Superior temporal gyrus (tissue), 1 donor: ENCODE measurements around the gene RABL2A.
"Not testable (repeated sequence)": the region's sequence is repeated elsewhere in the genome, so short reads cannot be mapped to it uniquely, and the experiment has no call there.

ENCODE experiments used
- DNase-seq: peaks from one replicate; pipeline ENCODE4 v3.0.0-alpha.2; 2016; ENCODE audit errors: extremely low spot score

Gene RABL2A

DNA sequence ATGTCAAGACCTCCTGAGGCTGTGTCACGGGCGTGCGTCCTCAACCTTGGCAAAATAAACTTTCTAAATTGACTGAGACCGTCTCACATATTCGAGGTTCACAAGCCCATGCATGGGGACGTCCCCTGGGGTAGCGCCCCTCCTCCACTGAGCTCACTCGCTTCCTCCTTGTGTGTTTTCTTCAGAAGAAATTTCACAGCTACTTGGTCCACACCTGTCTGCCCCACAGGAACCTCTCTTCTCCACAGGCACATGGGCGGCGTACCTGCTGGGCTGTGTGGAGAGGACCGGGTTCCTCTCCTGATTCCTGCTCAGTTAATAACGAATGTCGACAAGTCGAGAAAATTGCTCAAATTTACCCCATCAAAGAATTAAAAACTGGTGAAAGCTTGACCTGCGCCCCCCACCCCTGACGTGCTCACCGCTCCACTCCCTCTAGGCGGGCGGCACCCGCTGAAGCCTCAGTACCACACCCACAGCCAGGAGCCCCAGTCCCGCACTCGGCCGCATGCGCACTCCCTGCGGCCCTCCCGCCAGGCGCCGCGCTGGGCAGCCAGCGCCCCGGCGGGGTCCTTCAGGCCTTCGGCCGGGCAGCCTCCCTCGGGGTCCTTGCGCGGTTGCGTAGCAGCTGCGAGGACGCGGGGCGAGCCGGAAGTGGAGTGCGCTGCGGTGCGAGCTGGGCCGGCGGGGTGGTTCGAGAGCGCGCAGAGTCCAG is at the start of gene RABL2A:
Gene RABL2A, plus strand, starts transcription at position 651 of the 715 bp plus-strand sequence. CDS start 1,341 bp downstream, outside the sequence.
- DNase-seq = peak; percentile 78

DNA sequence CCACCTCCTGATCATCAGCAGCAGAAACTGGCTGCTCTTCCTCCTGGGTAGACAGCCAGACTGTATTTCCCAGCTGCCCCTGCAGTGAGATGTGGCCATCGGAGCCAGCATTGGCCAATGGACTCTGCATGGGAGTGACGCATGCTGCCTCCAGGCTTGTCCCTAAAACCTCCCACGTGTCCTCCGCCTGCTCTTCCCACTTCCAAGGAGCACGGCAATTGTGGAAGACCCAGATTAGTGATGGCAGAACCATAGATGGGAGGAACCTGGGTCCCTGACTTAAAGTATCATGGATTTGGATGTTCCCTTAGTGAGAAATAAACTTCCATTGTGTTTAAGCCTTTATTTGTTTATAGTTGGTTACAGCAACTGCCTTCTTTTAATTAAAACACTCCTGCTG is 48.6 kb upstream of the RABL2A start:
- DNase-seq = not testable (repeated sequence)

DNA sequence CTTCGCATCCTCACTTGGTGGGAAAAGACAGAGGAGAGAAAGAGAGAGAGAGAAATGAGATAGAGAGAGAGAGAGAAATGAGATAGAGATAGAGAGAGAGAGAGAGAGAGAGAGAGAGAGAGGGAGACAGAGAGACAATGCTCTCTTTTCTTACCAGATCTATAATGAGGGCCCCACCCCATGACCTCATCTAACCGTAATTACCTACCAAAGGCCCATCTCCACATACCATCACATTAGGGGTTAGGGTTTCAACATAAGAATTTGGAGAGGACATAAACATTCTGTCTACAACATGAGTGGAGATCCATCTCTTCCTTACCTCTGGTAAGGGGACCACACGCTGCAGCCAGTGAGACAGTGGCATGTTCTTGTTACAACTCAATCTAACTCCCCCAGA is 44.6 kb upstream of the RABL2A start:
- DNase-seq = not testable (repeated sequence)

DNA sequence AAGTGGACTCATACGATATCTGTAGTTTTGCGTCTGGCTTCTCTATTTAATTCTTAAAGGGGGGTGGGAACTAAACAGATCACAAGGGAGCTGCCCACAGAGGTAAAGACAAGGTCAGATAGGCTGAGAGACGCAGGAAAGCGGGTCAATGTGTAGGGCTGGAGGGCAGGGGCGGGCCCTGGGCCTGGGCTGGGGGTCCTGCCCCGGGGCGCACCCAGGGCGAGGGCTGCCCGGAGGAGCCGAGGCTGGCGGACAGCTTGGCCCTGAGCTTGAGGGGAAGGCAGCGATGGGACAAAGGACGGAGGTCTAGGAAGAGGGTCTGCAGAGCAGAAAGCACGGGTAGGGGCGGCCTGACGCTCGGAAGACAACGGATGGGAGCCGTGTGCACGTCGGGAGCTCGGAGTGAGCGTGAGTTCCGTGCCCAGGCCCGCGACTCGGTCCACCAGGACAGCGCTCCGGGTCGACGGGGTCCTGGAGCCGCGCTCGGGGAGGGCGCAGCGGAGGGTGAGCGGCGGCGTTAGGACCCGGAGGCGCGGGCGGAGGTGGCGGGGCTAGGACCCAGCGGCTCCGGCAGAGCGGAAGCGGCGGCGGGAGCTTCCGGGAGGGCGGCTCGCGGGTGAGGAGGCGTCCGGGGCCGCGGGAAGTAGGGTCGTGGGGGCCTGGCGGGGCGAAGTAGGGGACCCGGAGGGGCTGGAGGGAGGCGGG is 43.4 kb upstream of the RABL2A start:
- peak; percentile 74 for DNase-seq

DNA sequence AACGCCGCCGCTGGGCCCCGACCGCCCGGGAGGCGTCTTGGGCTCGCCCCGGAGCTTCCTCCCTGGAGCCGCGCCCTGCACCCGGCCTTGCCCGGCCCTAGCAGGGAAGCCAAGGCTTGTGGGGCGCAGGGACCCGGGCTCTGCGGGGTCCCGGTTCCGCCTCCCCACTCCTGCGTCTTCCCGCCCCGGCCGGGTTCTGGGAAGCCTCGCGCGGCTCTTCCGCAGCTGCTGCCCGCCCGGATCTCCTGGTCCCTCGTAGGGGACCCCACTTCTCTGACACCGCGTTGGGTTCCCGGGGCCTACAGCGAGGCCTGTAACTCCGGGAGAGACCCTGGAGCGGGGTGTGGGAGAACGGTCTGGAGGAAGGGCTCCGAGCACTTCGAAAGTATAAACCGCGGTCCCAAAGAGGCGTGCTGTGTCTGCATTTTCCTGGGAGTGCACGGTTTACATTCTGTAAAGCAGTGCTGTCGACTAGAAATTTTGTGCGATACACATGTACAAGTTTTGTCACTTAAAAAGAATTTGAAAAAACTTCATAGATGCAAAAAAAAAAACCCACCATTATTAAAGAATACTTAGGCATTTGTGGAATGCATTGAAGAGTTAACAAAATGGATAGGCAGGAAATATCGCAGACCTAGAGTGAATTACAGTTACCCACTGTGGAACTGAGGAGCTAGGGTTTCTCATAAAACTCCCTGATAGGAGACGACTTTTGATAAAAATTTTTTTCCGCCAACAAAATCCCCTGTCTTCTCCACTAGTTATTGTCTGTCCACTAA is 42.6 kb upstream of the RABL2A start:
- DNase-seq = peak; percentile 9

DNA sequence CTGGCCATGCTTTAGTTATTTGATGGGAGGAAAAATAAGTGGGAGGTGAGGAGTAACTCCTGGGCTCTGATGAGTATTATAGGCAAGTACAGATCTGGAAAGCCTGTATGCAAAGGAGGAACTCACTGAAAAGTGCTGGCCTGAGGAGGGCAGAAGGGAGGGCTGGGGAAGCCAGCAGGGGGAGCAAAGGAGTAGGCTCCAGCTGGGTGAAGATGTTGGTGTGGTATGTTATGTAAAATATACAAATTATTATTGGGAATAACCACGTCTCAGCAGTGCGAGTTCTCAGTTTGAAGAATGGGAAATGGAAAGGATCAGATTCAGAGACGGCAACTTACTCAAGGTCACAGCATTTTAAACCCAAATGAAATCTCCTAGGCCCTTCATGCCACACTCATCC is 39.9 kb upstream of the RABL2A start:
- peak; percentile 31 for DNase-seq

DNA sequence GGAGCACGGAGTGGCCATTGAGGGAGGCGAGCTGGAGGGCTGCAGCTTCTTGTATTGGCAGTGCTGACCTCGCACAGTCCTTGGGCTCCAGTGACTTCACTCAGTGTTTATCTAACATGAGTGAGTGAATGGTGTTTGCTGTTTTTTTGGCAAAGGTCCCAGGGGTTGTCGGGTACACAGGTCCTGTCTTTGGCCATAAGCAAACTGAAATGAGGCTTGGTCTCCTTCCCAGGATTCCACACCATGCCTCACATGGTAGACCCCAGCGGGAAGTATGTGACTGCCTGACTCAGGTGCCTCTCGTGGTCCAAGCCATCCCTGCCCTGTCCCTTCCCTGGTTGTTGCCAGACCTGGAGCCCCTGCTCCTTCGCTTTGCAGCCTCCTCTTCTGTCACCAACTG is 37.5 kb upstream of the RABL2A start:
- not testable (repeated sequence) for DNase-seq

DNA sequence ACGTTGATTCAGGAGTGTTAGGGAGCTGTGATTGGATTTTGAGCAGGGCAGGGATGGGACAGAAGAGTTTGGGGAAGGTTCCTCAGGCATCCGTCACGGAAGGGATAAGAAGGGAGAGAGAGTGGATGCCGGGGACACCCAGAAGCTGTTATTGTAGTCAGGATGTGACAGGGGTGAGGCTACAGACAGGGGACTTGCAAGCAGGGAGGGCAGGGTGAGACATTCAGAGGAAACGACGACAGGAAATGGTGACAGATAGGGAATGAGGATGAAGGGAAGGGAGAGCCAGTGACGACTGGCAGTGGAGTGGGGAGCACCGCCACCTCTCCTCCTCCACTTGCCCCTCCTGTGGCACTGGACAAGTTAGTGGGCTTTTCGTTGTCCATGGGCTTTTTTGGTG is 35.1 kb upstream of the RABL2A start:
- not testable (repeated sequence) for DNase-seq

DNA sequence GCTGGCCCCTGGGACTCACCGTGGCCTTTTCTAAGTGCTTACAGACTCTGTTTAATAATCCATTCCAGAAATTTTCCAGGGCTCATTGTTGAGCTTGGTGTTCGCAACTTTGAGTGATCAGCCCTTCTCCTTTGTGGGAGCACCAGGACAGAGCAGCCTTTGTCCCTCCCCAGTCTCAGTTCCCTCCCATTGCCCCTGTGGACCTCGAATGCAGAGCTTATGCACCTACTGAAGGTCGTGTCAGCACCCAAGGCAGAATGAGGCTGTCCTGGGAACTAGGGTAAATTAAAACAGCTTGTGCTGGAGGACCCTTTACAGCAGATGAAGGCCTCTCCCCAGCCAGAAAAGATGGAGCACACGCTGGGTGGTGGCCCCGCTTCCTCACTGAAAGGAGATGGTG is 33.8 kb upstream of the RABL2A start:
- not testable (repeated sequence) for DNase-seq

DNA sequence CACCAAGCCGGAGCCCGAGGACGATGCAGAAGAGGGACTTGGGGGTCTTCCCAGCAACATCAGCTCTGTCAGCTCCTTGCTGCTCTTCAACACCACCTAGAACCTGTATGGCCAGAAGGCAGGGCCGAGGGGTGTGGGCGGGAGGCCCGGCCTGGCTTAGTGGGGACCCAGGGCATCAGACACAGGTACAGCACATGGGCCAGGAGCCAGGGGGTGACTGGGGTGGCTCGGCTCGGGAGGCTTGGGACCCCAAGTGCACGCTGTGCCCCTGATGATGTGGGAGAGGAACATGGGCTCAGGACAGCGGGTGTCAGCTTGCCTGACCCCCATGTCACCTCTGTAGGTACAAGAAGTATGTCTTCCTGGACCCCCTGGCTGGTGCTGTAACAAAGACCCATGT is 31.3 kb upstream of the RABL2A start:
- not testable (repeated sequence) for DNase-seq

DNA sequence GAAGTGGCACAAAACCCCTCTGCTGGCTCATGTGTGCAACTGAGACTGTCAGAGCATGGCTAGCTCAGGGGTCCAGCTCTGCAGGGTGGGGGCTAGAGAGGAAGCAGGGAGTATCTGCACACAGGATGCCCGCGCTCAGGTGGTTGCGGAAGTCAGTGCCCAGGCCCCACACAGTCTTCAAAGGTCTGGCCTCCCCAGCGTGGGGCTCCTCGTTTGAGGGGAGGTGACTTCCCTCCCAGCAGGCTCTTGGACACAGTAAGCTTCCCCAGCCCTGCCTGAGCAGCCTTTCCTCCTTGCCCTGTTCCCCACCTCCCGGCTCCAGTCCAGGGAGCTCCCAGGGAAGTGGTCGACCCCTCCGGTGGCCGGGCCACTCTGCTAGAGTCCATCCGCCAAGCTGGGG is 29.9 kb upstream of the RABL2A start:
- not testable (repeated sequence) for DNase-seq

DNA sequence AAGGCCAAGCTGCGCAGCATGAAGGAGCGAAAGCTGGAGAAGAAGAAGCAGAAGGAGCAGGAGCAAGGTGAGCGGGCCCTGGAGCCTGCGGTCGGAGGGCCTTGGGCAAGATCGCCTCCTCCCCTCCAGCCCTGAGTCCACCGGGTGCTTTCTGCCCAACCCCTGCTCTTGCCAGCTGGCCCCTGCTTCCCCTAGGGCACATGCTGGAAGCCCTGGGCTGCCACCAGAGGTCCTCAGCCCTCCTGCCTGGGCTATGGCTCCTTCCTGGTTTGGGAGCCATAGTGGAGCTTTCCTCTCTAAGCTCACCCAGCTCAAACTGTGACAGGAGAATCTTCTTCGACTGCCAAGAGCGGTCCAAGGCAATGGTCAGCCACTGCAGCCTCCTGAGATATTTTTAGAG is 29.5 kb upstream of the RABL2A start:
- DNase-seq = not testable (repeated sequence)

DNA sequence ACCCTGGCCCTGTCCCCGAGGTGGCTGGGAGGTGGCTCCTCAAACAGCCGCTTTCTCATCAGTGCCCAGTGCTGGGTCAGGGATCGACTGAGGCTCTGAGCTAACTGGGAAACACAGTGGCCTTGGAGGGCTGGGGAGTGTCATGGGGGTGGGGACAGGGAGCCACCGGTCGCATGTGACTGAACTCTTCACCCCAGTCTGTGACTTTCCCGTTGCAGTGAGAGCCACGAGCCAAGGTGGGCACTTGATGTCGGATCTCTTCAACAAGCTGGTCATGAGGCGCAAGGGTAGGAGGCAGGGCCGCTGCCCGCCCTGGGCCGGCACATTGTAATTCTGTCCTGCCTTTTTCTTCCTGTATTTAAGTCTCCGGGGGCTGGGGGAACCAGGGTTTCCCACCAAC is 28.9 kb upstream of the RABL2A start:
- DNase-seq = not testable (repeated sequence)

DNA sequence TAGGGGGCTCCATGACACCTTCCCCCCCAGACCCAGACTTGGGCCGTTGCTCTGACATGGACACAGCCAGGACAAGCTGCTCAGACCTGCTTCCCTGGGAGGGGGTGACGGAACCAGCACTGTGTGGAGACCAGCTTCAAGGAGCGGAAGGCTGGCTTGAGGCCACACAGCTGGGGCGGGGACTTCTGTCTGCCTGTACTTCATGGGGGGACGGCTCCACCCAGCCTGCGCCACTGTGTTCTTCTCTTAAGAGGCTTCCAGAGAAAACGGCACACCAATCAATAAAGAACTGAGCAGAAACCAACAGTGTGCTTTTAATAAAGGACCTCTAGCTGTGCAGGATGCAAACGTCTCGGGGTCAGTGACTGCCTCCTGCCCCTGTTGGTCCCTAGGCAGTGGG is 28.3 kb upstream of the RABL2A start:
- not testable (repeated sequence) for DNase-seq

DNA sequence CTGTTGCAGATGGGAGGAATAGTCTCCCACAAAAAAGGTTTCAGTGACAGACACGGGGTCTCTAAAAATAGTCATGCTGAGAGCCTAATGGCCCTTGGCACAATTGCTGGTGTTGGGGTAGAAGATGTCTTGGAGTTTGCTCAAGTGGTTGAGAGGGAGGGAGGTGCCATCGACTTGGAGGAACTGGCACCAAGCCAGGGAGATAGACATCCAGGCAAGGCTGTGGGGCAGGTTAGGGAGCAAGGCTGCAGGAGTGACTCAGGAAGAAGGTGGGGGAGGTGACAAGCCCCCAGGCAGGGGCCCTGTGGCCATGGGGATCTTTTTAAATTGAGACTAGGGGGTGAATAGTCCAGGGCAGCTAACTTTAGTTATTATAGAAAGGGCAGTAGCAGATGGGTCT is 27.9 kb upstream of the RABL2A start:
- DNase-seq = not testable (repeated sequence)

DNA sequence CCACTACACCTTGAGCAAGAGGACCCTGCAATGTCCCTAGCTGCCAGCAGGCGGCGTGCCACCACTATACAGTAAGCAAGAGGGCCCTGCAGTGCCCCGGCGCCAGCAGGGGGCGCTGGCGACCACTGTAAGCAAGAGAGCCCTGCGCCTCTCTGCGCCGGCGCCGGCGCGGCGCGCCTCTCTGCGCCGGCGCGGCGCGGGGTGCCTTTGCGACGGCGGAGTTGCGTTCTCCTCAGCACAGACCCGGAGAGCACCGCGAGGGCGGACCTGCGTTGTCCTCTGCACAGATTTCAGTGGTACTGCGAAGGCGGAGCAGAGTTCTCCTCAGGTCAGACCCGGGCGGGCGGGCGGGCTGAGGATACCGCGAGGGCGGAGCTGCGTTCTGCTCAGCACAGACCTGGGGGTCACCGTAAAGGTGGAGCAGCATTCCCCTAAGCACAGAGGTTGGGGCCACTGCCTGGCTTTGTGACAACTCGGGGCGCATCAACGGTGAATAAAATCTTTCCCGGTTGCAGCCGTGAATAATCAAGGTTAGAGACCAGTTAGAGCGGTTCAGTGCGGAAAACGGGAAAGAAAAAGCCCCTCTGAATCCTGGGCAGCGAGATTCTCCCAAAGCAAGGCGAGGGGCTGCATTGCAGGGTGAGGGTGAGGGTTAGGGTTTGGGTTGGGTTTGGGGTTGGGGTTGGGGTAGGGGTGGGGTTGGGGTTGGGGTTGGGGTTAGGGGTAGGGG is 24.9 kb upstream of the RABL2A start:
- DNase-seq = not testable (repeated sequence)

DNA sequence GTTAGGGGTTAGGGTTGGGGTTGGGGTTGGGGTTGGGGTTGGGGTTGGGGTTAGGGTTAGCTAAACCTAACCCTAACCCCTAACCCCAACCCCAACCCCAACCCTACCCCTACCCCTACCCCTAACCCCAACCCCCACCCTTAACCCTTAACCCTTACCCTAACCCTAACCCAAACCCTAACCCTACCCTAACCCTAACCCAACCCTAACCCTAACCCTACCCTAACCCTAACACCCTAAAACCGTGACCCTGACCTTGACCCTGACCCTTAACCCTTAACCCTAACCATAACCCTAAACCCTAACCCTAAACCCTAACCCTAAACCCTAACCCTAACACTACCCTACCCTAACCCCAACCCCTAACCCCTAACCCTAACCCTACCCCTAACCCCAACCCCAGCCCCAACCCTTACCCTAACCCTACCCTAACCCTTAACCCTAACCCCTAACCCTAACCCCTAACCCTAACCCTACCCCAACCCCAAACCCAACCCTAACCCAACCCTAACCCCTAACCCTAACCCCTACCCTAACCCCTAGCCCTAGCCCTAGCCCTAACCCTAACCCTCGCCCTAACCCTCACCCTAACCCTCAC is 24.1 kb upstream of the RABL2A start:
- DNase-seq = no peak

DNA sequence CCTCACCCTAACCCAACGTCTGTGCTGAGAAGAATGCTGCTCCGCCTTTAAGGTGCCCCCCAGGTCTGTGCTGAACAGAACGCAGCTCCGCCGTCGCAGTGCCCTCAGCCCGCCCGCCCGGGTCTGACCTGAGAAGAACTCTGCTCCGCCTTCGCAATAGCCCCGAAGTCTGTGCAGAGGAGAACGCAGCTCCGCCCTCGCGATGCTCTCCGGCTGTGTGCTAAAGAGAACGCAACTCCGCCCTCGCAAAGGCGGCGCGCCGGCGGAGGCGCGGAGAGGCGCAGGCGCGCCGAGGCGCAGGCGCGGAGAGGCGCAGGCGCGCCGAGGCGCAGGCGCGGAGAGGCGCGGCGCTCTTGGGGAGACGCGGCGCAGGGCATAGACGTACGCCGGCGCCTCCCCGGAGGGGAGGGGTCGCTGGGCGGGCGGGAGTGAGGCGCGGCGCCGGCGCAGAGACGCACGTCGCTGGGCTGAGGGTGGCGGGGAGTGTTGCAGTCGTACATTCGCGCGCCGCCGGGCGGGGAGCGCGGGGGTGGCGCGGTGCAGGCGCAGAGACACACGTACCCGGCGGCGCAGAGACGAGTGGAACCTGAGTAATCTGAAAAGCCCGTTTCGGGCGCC is 23.5 kb upstream of the RABL2A start:
- DNase-seq = peak; percentile 81

DNA sequence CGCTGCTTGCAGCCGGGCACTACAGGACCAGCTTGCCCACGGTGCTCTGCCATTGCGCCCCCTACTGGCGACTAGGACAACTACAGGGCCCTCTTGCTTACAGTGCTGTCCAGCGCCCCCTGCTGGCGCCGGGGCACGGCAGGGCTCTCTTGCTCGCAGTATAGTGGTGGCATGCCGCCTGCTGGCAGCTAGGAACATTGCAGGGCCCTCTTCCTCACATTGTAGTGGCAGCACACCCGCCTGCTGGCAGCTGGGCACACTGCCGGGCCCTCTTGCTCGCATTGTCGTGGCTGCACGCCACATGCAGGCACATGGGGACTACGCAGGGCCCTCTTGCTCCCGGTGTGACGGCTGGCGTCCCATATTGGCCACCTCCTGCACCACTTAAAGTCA is 23.0 kb upstream of the RABL2A start:
- peak; percentile 95 for DNase-seq

DNA sequence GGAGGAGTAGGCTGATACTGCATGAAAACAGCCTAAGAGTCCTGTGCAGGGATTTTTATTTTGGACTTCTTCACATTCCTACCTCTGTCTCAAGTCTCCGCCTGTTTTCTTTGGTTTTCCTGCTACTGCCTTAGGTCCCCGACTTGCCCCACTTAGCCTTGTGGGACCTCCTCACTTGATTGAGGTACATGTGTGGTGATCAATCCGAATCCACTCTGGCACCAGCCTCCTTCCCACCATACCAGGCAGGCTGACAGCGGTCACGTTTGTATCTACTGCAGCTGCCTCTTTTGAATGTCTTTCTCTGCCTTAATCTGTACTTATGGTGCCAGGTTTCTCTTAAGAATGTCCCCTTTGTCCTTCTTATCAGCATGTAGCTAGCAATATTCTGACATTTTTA is 22.4 kb upstream of the RABL2A start:
- DNase-seq = not testable (repeated sequence)

DNA sequence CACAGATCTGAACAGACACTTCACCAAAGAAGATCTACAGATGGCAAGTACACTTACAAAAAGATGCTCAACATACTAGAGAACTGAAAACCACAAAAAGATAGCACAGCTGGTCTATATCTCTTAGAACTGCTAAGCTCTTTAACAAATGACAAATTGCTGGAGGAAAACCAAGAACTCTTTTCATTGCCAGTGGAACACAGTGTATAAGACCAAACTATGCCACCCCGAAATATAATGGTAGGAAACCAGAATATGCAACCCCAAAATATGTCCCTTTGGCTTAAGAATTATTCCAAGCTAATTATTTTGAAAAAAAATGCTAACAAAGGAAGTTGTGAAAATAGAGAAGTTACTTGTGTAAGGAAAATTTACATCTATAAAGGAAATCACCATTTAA is 21.0 kb upstream of the RABL2A start:
- not testable (repeated sequence) for DNase-seq
